Spleen (tissue), 11 donors: Measurements from ENCODE around the gene FCHO1. TPM values are rescaled to one million over a fixed set of nuclear protein-coding genes. Genes with fewer than 3 reads are reported as not detected.

ENCODE experiments used
- DNase-seq: peaks from one replicate; pipeline ENCODE4 v3.0.0-alpha.2; 2020
- H3K27ac ChIP-seq, 8 donors: fragments of 200-600 bp; sonication (generic) in 7 of 8; 1 replicate in 4 of 8; 2 replicates in 4 of 8; pipeline versions ENCODE4 v1.5.0 to v1.8.0; 2016 to 2021; ENCODE audit warnings: inconsistent platforms in 4 of 8, mild to moderate bottlenecking in 4 of 8, moderate library complexity in 1 of 8
- H3K27me3 ChIP-seq, 7 donors: fragments of 200-600 bp; sonication (generic) in 6 of 7; replicated peaks in 1 of 7; 1 replicate in 4 of 7; 2 replicates in 3 of 7; pipeline versions ENCODE4 v1.5.0 to v1.8.0; 2016 to 2021; ENCODE audit warnings: inconsistent platforms in 3 of 7, mild to moderate bottlenecking in 1 of 7
- H3K36me3 ChIP-seq, 6 donors: fragments of 200-600 bp; sonication (generic) in 5 of 6; 1 replicate in 4 of 6; 2 replicates in 2 of 6; pipeline versions ENCODE4 v1.5.0 to v1.8.0; 2016 to 2021; ENCODE audit warnings: inconsistent platforms in 2 of 6
- H3K4me1 ChIP-seq, 6 donors: fragments of 200-600 bp; sonication (generic) in 5 of 6; 1 replicate in 3 of 6; 2 replicates in 3 of 6; pipeline versions ENCODE4 v1.5.0 to v1.8.0; 2016 to 2021; ENCODE audit warnings: inconsistent platforms in 3 of 6
- H3K4me3 ChIP-seq, 8 donors: fragments of 200-600 bp; sonication (generic) in 7 of 8; 1 replicate in 4 of 8; 2 replicates in 4 of 8; pipeline versions ENCODE4 v1.5.0 to v1.8.0; 2016 to 2021; ENCODE audit warnings: inconsistent platforms in 4 of 8, mild to moderate bottlenecking in 4 of 8, moderate library complexity in 2 of 8
- H3K9me3 ChIP-seq, 8 donors: fragments of 200-600 bp; sonication (generic) in 7 of 8; 1 replicate in 4 of 8; 2 replicates in 4 of 8; pipeline versions ENCODE4 v1.5.0 to v1.8.0; 2016 to 2021; ENCODE audit warnings: inconsistent platforms in 4 of 8
- POLR2A ChIP-seq, 3 donors: fragments of 450-650 bp; IDR thresholded peaks; one replicate each; pipeline ENCODE4 v1.5.1; 2017; ENCODE audit warnings: antibody characterized with exemption in 3 of 3, mild to moderate bottlenecking in 1 of 3
- POLR2AphosphoS5 ChIP-seq, 3 donors: sonication (generic); formaldehyde crosslinking; IDR thresholded peaks; one replicate each; pipeline ENCODE4 v1.5.1; 2017; ENCODE audit warnings: antibody characterized with exemption in 3 of 3
- WGBS, 5 donors: extraction: QIAGEN DNeasy Blood & Tissue Kit in 3 of 5; methylation state at CpG; one replicate each; pipeline versions ENCODE4 v1.1.5 to v1.1.7; 2013 to 2018; 5-methylcytosine and 5-hydroxymethylcytosine counted together
- intact Hi-C: fragments of 100-400 bp; cut with DNase I; formaldehyde crosslinking; loops from one replicate; pipeline ENCODE4 v1.15.0; 2023; ENCODE audit warnings: low total_unique reads
- polyA plus RNA-seq, 3 donors: library from polyadenylated mRNA; stranded (reverse); fragments of 200-250 nt; gene quantifications; one replicate each; pipeline ENCODE4 v1.2.1, GENCODE V29; 2013
- total RNA-seq, 7 donors: library from RNA; depleted of rRNA in 3 of 7; stranded (reverse); fragments of >200 nt in 3 of 7; fragmentation: NEBNext Ultra II Directional in 4 of 7; extraction: Animal tissue kit (Norgen Biotek cat#: 25700) in 4 of 7; gene quantifications; one replicate each; pipeline versions ENCODE4 v1.1.0 to v1.2.1, GENCODE V29; 2016 to 2021
- TF ChIP-seq, protein P1 (sequence below), 11 experiments: fragments of 200-600 bp in 7 of 11; fragments of 450-650 bp in 4 of 11; sonication (generic) in 4 of 11; IDR thresholded peaks in 8 of 11; conservative IDR thresholded peaks in 3 of 11; 1 replicate in 7 of 11; 2 replicates in 4 of 11; pipeline versions ENCODE4 v1.4.0 to v1.8.0; 2016 to 2021; ENCODE audit warnings: antibody characterized with exemption in 11 of 11, inconsistent platforms in 4 of 11, mild to moderate bottlenecking in 1 of 11
- donor health status: healthy with polysubstance abuse.
- donor health status: DM: no; HTN: no; CAD: no; lungs with moderate emphysema.
- donor health status: DM: no; HTN: no; CAD: no.
- donor health status: Bipolar disorder and iron deficiency.
- donor health status: healthy.
- donor health status: DM: no; HTN: no; CAD: no.
- donor health status: DM: yes; HTN: yes; CAD: no.

Gene FCHO1
- total and polyA plus RNA-seq, 10 donors, result 11.3 to 48.3 (median 25.2) TPM

DNA sequence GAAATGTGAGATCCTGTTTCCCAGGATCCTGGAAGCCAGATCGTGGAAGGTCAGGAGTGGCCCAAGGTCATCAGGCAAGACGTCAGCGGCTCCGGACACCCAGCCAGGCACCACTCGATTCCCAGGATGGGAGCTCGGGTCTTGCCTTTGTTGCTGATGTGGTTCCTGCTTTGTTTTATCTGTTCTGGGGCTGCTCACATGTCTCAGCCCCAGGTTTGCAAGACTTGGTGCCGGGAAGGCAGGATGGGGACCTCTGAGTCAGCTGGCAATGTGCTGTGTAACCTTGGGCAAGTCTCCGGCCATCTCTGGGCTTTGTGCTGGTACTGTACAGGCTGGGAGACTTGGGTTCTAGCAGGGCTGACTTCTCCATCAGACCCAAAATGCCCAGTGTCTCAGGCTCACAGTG is 1.4 kb upstream of the FCHO1 start:
- H3K4me3 ChIP-seq, result peak overlapping the region in 1 of 8 donors; percentile 70
- intact Hi-C loops, result no loop called here
- no peaks in the 10 kb centered on the region for H3K9me3 ChIP-seq
- H3K36me3 ChIP-seq, result peaks cover 0 to 11% (median 3%) of the 10 kb centered on the region in 6 donors
- H3K27me3 ChIP-seq, result no peaks in the 10 kb centered on the region
- DNase-seq, result no peak
- WGBS, 5 donors, result 48 to 67% (median 55%) methylated on average over 8 of the region's 8 CpGs
- H3K4me1 ChIP-seq, result peaks cover 22 to 88% (median 76%) of the 10 kb centered on the region in 6 donors
- no peak for TF ChIP-seq POLR2A (IDR thresholded peaks at IDR 0.05)
- TF ChIP-seq POLR2AphosphoS5 (IDR thresholded peaks at IDR 0.05), result no peak
- TF ChIP-seq, protein P1, sequence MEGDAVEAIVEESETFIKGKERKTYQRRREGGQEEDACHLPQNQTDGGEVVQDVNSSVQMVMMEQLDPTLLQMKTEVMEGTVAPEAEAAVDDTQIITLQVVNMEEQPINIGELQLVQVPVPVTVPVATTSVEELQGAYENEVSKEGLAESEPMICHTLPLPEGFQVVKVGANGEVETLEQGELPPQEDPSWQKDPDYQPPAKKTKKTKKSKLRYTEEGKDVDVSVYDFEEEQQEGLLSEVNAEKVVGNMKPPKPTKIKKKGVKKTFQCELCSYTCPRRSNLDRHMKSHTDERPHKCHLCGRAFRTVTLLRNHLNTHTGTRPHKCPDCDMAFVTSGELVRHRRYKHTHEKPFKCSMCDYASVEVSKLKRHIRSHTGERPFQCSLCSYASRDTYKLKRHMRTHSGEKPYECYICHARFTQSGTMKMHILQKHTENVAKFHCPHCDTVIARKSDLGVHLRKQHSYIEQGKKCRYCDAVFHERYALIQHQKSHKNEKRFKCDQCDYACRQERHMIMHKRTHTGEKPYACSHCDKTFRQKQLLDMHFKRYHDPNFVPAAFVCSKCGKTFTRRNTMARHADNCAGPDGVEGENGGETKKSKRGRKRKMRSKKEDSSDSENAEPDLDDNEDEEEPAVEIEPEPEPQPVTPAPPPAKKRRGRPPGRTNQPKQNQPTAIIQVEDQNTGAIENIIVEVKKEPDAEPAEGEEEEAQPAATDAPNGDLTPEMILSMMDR (IDR thresholded peaks at IDR 0.05 in 8 of 11, conservative IDR thresholded peaks at IDR 0.05 in 3 of 11), result no peak
- H3K27ac ChIP-seq, result peak overlapping the region in 7 of 8 donors; percentile 8 to 95 (median 89)

DNA sequence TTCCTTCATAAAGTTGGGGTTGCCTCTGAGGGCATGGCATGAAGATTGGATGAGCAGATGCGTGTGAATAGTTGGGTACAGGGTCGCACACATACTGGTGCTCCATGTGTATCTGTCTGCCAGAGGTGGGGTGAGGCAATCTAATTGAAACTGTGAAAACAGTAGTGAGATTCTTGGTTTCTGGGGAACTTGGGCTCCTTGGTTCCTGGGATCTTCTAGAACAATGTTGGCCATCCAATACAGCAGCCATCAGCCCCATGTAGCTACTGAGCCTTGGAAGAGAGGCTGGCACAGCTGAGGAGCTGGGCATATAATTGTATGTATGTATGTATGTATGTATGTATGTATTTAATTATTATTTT is 616 bp downstream of the FCHO1 start:
- H3K9me3 ChIP-seq, result no peaks in the 10 kb centered on the region
- no peak for TF ChIP-seq POLR2A (IDR thresholded peaks at IDR 0.05)
- TF ChIP-seq POLR2AphosphoS5 (IDR thresholded peaks at IDR 0.05), result no peak
- TF ChIP-seq, protein P1 (IDR thresholded peaks at IDR 0.05 in 8 of 11, conservative IDR thresholded peaks at IDR 0.05 in 3 of 11), result no peak
- H3K36me3 ChIP-seq, result peaks cover 0 to 27% (median 5%) of the 10 kb centered on the region in 6 donors
- 24 to 34% (median 26%) methylated on average over 2 of the region's 2 CpGs for WGBS, 5 donors
- no peaks in the 10 kb centered on the region for H3K27me3 ChIP-seq
- peak overlapping the region in 7 of 8 donors; percentile 24 to 70 (median 43) for H3K4me3 ChIP-seq
- DNase-seq, result no peak
- intact Hi-C loops, result no loop called here
- H3K4me1 ChIP-seq, result peaks cover 35 to 99% (median 91%) of the 10 kb centered on the region in 6 donors
- peak overlapping the region; percentile 76 to 95 (median 88) for H3K27ac ChIP-seq

DNA sequence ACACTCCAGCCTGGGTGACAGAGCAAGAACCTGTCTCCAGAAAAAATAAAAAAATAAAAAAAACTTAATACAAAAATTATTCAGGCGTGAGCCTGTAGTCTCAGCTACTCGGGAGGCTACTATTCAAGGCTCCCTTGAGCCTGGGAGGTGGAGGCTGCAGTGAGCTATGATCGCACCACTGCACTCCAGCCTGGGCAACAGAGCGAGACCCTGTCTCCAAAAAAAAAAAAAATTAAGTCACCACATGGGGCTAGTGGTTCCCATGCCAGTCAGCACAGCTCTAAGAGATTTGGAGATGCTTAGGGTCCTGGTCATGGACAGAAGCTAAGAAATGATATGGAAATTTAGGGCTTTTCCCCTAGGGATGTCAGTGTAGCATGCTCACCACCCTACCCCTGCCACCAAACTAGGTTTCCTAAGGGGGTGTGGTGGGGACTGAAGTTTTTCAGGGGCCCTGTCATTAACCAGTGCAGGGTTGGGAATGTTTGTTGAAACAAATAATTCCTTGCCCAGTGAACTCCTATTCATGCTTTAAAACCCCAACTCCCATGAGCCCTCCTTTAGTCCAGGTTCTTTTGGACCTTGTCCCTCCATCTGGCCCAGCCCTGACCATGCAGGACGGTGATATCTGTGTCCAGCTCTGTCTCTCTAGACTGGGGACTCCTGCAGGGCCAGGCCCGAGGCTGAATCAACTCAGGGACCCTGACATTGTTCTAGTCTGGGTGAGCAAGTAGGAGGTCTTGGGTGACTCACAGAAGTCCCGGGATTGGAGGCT is 1.8 kb downstream of the FCHO1 start:
- H3K36me3 ChIP-seq, result peaks cover 0 to 39% (median 8%) of the 10 kb centered on the region in 6 donors
- WGBS, 5 donors, result 71 to 89% (median 83%) methylated on average over 7 of the region's 7 CpGs
- no peak overlapping the region for H3K4me3 ChIP-seq
- TF ChIP-seq POLR2A (IDR thresholded peaks at IDR 0.05) (no peak), POLR2AphosphoS5 (IDR thresholded peaks at IDR 0.05) (no peak)
- TF ChIP-seq, protein P1 (IDR thresholded peaks at IDR 0.05 in 8 of 11, conservative IDR thresholded peaks at IDR 0.05 in 3 of 11), result no peak
- peaks cover 35 to 94% (median 83%) of the 10 kb centered on the region in 6 donors for H3K4me1 ChIP-seq
- H3K9me3 ChIP-seq, result no peaks in the 10 kb centered on the region
- intact Hi-C loops, result no loop called here
- no peak for DNase-seq
- peak overlapping the region in 4 of 8 donors; percentile 34 to 95 (median 92) for H3K27ac ChIP-seq
- no peaks in the 10 kb centered on the region for H3K27me3 ChIP-seq

DNA sequence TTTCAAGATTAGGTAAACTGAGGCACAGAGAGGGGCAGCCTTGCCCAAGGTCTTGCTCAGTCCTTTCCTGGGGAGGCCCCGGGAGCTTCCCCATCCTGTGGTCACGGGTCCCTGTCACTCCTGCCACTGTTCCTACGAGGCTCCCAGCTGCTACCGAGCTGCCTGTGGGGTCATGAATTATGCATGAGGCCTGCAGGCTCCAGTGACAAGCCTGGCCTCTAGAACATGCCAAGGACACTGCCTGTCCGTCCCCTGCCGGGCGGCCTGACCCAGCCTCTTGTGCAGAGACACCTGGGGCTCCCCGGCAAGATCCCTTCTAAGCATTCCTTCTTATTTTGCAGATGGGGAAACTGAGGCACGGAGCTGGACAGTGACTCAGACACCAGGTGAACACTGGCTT is 2.7 kb downstream of the FCHO1 start:
- H3K9me3 ChIP-seq, result no peaks in the 10 kb centered on the region
- peaks cover 27 to 88% (median 74%) of the 10 kb centered on the region in 6 donors for H3K4me1 ChIP-seq
- TF ChIP-seq, protein P1 (IDR thresholded peaks at IDR 0.05 in 8 of 11, conservative IDR thresholded peaks at IDR 0.05 in 3 of 11), result no peak
- TF ChIP-seq POLR2AphosphoS5 (IDR thresholded peaks at IDR 0.05) (no peak), POLR2A (IDR thresholded peaks at IDR 0.05) (no peak)
- H3K4me3 ChIP-seq, result no peak overlapping the region
- H3K27me3 ChIP-seq, result no peaks in the 10 kb centered on the region
- peaks cover 0 to 40% (median 8%) of the 10 kb centered on the region in 6 donors for H3K36me3 ChIP-seq
- DNase-seq, result no peak
- 52 to 71% (median 58%) methylated on average over 8 to 9 of the region's 9 CpGs for WGBS, 5 donors
- intact Hi-C loops, result no loop called here
- H3K27ac ChIP-seq, result peak overlapping the region in 4 of 8 donors; percentile 44 to 74 (median 52)
